HK-2 (cell line): ENCODE data around the gene GP9.
"Not testable (repeated sequence)": the region's sequence is repeated elsewhere in the genome, so short reads cannot be mapped to it uniquely, and the experiment has no call there.

Source experiments
- DNase-seq: peaks from one replicate; pipeline ENCODE4 v3.0.0-alpha.2; 2018; ENCODE audit not compliant: unreplicated experiment

GP9 gene

DNA sequence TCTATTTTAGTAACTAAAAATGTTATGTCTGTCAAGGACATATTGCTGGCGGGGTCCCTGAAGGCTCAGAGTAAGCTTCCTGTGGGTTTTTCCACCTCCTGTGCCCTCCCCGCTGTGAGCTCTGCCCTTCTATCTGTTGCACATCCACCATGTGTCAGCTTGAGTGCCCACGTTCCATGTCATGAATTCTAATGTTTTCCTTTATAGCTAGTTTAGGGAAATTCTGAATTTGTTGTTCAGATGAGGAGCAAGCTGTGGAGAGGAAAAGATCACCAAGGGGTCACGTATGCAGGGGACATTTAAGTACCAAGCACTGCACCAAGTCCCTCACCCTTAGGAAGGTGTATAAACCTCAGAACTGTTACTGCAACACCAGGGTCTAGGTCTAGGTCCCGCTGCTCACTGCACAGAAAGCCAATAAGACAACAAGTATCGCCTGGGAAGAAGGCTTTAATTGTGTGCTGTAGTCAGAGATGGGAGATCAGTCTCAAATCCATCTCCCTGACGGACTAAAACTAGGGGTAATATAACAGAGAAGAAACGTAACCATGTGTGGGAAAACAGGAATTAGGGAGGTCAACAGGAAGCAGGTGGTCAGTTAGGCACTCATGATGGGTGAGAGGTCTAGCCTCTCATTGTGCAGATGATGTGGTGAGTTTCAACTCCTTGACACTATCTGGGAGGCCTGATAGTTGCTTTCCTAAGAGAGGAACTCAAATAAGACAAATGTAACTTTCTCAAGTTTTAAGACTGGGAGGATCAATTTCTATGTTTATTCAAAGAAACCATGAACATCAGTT lies 9.7 kb downstream of the GP9 start:
- no peak for DNase-seq

DNA sequence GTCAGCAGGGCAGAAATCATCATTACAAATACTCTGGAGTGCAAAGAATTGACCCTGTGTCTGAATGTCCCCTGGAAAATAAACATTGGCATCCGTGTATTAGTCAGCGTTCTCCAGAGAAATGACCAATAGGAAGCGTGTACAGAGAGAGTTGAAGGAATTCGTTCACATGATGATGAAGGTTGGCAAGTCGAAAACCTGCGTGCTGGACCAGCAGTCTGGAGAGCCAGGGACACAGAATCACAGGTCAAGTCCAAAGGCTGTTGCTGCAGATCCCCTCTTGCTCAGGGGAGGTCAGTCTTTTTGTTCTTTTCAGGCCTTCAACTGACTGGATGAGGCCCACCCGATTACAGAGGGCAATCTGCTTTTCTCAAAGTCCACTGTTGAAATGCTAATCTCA lies 16.6 kb downstream of the GP9 start:
- DNase-seq = no peak

DNA sequence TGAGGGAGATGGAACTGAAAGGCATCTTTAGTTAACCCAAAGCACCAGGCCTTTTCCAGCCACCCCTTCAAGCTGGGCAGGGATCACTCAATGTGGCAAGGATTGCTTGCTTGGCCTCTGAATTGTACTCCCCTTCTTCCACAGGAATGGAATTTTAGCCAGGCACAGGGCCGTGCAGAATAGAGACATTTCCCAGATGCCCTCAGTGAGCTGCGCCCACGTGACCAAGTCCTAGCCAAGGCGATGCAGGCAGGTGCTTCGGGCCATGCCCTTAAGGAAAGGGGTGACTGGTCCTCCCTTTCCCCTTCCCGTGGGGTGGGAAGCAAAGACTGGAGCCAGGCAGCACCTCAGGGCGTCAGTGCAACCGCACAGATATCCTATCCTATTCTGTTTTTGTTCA lies 17.9 kb downstream of the GP9 start:
- no peak for DNase-seq

DNA sequence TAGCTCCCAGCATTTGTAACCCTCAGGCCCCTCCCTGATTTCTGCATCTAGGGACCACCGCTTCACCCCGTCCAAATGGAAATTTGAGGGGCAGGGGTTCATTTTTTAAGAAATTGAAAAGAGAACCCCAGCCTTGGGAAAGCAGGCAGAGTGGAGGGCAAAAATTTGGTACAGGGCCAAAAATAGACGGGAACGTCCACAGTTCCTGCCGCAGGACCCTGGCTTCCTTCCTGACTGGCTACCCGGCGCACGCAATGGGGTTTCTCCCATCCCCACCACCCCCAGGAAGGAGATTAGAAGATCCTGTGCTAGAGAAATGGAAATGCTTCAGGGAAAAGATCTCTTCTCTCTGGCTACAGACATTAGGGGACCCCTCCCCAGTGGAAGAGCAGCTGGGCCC lies 20.9 kb downstream of the GP9 start:
- DNase-seq = no peak

DNA sequence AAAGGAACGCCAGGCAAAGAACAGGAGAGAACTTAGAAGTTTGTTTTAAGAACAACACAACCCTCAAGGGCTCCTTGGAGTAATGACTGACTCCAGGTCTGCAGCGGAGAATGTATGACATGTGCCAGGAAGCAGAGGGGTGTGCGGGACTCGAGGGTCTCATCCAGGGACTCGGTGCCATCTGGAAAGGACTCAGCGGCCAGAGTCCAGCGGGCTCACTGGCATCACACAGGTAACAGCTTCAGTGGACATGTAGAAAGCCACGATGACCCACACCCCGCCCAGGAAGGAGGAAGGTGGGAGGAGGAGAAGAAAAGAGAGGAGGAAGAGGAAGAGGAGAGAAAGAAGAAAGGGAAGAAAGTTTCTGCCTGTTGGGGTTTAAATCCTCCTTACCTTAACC lies 21.4 kb downstream of the GP9 start:
- no peak for DNase-seq

DNA sequence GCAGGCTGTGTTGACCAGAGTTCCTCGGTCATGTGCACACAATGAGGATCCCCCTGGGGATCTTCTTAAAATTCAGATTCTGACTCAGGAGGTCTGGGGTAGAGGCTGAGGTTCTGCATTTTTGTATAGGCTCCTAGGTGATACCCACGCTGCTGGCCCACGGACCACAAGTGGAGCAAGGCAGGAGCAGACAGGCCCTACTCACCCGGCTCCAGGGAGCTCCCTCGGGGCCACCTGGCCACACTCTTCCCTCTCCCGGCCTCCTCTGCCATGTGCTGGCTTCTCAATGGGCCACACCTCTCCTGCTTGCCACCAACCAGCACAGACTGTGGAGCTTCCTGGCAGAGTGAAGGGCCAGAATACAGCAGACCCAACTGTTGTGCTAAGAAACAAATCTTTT lies 23.9 kb downstream of the GP9 start:
- DNase-seq = no peak

DNA sequence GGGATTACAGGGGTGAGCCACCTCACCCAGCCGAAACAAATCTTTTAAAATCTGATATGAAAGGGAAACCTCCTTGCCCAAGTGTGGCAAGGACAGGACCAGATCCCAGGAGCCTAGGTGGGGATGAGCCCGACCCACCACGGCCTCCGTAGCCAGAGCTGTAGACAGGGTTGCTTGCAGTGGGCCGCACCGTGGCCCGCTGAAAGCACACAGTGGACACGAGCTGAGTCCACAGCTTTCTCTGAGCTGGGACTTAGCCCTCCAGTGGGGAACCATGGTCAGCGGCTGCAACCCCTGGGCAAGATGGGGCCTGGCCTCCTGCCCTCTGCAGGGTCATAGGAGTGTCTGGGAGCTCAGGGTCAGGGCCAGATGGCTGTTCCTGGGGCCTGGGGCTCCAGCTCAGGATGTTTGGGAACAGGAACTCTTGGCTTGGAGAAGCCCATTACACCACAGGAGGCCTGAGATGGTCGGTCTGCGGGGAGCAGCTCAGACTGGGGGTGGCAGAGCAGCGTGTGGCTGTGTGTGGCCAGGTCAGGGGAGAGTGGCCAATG lies 24.7 kb downstream of the GP9 start:
- DNase-seq = no peak

DNA sequence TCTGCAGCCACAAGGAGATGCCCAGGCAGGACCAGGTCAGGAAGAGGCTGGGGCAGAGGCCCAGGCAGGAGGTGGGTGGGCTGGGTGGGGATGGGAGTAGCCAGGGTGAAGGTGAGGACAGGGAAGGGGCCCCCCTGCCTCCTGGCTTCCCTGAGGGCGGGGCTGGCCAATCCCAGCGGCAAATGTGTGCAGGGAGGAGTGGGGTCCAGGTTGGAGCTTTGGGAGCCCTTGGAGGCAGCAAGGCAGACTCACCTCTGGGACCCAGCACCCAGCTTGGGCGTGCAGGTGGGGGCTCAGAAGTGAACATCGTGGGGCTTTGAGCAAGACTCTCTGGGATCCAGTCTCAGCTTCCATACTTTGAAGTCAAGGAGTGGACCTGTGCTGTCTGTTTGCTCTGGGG lies 25.2 kb downstream of the GP9 start:
- DNase-seq = no peak

DNA sequence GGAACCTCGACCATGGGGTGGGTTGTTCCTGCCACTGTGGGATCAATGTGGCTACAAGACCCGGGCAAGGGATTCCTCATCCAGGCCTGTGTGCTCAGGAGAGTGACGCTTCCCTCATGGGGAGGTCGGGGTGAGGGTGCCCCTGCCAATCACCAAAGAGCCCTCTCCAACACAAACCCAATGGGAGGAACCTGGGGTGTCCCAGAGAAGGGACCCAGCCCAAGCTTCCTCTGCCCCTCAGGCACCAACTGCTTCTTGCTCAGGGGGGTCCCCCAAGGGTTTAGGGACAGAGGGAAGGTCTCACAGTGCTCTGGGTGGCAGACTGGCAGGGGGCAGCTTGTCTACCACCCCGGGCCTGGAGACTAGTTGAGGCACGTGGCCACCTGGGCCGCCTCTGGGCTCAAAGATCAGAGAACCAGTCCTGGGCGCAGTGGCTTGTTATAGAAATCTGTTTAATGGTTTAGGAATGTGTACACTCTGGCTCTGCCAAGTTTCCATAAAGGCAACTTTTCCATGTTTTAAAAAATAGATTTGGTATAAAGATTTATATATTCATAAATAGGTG lies 26.6 kb downstream of the GP9 start:
- DNase-seq = no peak

DNA sequence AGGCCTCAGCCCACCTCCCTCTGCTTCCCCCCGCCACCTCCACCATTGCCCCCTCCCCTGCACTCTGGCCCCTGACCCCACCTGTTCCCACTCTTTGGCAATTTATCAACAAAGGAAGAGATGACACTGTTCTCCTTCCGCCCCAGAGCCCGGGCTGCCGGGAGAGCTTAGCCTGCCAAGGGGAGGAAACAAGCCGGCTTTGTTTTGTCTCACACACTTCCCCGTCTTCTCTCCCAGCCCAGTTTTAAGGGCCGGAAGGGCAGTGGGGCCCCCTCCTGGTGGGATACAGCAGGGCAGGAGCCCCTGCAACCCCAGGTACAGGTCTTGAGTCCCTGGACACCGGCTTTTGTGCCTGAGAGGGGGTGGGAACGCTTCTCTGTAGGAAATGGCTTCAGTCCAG lies 27.3 kb downstream of the GP9 start:
- DNase-seq = not testable (repeated sequence)

DNA sequence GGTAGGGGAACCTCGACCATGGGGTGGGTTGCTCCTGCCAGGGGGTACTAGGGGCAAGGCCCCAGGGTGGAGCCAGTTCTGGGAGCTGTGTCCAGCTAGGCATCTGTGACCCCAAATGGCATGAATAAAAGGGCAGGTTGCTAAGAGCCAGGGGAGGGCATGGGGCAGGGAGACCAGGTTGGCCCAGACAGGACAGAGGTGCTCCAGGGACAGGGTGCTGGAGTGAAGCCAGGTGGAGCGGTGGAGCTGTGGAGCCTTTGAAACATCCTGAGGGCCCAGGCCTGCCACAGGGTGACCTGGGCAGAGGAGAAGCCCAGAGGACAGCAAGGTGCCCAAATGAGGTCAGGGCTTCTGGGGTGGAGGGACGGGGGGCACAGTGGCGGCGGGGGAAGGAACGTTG lies 27.7 kb downstream of the GP9 start:
- not testable (repeated sequence) for DNase-seq

DNA sequence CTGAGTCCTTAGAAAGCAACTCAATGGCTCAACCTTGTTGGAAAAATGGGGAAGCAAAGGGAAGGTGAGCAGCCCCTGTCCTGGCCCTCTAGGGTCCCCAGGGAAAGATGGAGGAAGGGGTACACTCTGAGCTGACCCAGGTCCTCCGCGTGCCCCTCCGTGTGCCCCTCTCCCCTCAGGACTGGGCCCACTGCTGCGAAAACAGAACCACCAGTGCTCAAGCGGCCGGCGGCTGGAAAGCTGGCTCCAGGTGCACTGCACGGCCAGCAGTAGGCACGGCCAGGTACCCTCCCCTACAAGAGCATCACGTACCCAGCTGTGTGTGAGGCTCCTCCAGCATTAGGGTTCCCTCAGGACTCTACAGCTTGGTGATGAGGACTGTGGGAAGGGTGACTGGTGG lies 34.7 kb downstream of the GP9 start:
- no peak for DNase-seq

DNA sequence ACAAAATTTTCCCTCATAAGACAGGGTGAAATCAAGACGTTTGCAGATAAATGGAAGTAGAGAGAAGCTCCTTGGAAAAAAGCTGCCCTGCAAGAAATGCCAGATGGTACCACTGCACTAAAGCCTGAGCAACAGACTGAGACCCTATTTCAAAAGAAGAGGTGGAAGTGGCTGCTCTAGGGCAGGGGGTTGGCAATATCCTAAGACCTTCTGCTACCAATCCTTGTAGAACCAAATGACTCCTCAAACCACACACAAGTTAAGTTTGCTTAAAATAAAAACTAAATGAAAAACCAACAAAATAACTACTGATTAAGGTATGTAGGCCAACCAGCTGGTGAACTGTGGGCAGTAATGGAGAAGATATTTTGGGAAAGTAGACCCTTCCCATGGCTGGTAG lies 39.7 kb downstream of the GP9 start:
- no peak for DNase-seq

DNA sequence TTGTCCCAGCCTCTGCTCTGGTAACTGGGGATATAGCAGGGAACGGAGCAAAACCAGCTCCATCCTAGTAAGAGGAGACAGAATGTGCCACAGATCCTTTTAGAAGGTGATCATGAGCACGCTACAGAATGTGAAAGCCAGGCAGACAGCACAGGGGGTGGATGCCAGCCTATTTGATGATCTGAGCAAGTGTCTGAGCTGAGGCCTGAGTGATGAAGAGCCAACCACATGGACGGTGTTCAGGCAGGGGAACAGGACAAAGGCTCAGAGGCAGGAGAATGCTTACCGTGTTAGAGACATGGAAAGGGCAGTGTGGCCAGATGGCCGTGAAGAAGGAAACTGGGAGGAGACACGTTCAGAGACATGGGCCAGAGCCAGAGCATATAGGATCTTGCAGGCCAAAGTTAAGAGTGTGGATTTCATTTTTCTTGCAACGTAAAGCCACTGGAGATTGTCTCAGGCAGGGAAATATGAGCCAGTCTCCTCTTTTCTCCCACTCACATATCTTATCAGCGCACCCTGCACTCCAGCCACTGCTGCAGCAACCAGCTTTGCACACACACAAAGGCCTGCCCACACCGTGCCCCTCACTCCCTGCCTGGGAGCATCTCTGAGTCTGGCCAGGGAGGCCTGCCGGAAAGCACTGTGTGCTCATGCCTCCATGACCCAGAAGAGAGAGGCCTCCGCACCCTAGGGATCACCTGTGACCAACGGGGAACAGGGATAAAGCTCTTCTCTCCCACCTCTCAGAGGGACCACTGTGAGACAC lies 41.0 kb downstream of the GP9 start:
- DNase-seq = no peak

DNA sequence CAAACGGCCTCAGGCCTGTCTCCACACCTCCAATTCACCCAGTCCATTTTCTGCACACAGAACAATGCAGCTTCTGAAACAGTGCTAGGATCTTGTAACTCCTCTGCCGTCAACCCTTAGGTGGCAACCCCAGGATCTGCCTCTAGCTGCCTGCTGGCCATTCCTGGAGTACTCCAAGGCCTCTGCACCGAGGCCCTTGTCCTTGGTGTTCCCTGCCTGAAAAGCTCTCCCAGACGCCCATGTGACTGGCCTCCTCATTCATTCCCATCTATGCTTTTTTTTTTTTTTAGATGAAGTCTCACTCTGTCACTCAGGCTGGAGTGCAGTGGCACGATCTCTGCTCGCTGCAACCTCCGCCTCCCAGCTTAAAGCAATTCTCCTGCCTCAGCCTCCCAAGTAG lies 42.7 kb downstream of the GP9 start:
- DNase-seq = no peak

DNA sequence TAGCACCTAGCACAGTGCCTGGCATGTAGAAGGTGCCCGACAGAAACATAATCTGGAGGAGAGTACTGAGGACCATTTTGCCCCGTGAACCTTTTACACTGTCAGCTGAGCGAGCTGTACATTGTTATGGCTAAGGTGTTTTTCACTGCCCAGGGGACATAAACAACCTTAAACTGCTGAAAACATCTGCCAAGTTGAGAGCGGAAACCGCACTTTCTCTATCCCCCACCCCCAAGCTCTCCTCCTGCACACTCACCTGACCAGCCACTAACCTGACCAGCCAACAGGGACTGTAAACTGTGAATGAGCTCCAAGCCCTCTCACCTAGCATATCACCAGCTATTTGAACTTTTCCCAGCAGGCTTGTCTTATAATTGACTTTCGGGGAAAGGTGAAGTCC lies 43.5 kb downstream of the GP9 start:
- DNase-seq = no peak

DNA sequence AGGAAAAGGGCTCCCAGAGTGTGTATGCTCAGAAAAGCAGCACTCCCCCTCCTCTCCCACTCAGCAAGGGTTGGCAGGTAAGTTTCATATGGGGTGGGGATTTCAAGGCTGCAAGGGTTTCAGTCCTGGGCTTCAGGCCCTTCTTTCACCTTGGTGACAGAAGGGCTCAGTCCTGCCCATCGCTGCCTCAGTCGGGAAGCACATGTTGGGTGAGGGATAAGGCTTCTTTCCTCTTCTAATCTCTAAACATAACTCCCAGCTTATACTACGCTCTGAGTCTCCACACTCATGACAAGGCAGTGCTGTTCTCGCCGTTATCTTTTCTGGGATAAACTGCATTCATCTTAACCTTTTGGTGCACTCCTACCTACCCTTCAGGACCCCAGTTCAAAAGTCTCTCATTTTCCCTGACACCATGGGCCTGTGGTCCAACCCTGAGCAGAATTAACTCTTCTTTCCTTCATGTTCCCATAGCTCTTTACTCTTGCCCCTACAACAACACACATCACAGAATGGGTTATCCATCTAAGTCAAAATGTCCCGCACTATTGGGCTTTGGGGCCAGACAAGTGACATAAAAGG lies 44.0 kb downstream of the GP9 start:
- no peak for DNase-seq

DNA sequence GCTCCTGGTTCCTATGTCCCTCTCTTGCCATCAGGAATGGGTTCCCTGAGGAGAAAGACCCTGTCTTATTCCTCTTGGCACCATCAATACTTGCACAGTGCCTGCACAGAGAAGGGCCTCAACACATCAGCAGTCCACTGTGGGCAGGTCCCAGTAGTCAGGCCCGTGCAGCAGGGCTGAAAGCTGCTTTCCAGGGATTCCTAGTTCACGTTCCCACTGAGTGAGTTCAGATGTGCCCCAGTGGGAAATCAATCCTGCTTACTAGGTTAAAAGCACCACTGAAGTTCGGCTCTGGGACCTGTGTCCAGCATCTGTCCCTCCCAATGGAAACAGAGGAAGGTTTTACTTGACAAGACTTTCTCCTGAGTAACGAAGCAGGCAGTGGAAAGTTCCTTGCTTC lies 45.3 kb downstream of the GP9 start:
- no peak for DNase-seq

DNA sequence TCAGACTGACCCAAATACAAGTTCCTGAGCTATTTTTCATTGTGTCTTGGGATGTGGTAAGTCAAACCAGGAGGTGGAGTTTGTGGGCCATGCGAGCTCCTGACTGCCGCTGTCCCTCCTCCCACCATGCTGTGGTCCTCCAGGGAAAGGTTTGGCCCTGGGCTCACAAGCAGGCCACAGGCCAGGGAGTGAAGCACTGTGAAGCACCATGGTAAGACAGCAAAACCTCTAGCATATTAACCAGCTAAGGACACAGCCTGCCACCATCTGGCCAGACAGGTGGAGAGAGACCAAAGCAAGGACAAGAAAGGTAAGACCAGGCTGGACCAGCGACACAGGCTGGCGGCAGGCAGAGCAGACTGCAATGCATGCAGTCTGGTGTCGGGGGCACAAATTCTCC lies 45.7 kb downstream of the GP9 start:
- DNase-seq = no peak

DNA sequence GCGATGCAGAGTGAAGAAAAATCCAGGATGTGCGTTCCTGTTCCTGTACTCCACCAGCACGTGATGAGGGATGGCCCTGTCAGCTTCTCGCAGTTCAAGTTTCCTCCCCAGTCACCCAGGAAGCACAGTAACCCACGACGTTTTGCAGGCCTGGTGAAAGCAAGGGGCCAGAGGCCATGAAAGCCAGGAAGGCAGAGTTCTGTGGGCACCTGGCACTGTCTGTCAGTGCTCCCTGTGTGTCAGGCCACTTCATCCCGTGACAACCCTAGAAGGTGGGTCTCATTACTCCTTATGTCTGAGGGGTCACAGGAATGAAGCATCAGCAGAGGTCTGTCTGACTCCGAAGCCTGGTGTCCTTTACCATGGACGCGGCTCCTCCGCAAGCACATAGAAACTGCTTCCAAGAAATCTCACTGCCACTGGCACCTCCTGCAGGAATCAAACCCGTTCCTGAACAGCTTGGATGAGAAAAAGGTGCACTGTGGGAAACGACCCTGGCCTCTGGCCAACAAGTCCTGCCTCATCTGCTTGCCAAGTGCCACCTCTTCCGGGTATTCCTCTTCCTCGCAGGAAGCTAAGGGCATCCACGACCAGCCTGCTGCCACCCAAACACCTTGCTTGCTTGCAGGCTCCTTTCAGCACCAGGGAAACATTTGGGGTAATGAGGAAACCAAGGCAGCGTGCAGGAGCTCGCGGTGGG lies 46.4 kb downstream of the GP9 start:
- no peak for DNase-seq

DNA sequence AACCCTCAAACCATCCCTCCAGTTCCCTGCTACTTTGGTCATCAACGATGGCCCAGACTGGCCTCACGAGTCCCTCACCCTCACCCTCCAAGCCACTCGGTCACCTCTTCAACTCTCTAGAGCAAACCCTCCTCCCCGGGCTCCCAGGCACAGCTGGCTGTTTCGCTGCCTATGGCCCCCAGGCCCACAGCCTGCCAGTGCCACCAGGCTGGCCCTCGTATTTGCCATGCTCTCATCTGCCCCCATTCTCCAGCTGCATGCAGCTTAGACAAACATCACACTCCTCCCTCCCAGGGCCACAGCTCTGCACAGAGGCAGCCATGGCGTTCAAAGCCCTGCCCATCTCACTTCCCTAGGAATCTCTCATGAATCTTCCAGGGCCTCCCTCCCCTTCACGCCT lies 47.2 kb downstream of the GP9 start:
- DNase-seq = no peak
